ENCODE measurements around the gene NTF3. TPM values are rescaled to one million over a fixed set of nuclear protein-coding genes. Genes with fewer than 3 reads are reported as not detected.
"Not testable (repeated sequence)": the region's sequence is repeated elsewhere in the genome, so short reads cannot be mapped to it uniquely, and the experiment has no call there.

NTF3 gene
- total RNA-seq, 1 experiment from 2014 or later, result not detected

- no peak for TF ChIP-seq EZH2 (IDR thresholded peaks at IDR 0.05)
- no peak for TF ChIP-seq EGR1 (IDR thresholded peaks at IDR 0.05; ENCODE audit: low read depth)
Measured at GRCh38 chr12:5534426-5535199, 102.7 kb downstream of the NTF3 start (continued).

GRCh38 chr12:5535541-5535940, 103.6 kb downstream of the NTF3 start:
- intact Hi-C loops (cut with micrococcal nuclease), result no loop called here
- Histone ChIP-seq H3K27me3 (ENCODE audit: insufficient read depth, low read length) (peaks cover 38% of the 10 kb centered on the region), H3K4me3 (replicated peaks in 1 of 2; ENCODE audit: low read depth in 1 of 2, low read length in 2 of 2) (no peak overlapping the region), H4K20me1 (ENCODE audit: insufficient read depth) (no peaks in the 10 kb centered on the region), H3K36me3 (ENCODE audit: control insufficient read depth in 1 of 2, insufficient read depth in 2 of 2, low read length in 2 of 2) (no peaks in the 10 kb centered on the region), H2AFZ (ENCODE audit: low read depth, low read length, poor library complexity, severe bottlenecking) (no peak overlapping the region), H3K4me1 (ENCODE audit: control insufficient read depth in 1 of 2, insufficient read depth in 2 of 2, low read length in 2 of 2) (no peaks in the 10 kb centered on the region), H3K9me2 (ENCODE audit: insufficient read depth) (no peaks in the 10 kb centered on the region), H3K79me2 (ENCODE audit: insufficient read depth, low read length) (no peaks in the 10 kb centered on the region), H3K4me2 (ENCODE audit: low read length) (no peak overlapping the region), H3K9me3 (ENCODE audit: control insufficient read depth in 1 of 2, insufficient read depth in 1 of 2, low read depth in 1 of 2, low read length in 2 of 2) (no peaks in the 10 kb centered on the region), H3K9ac (ENCODE audit: low read length) (no peak overlapping the region), H3K27ac (ENCODE audit: low read depth, low read length) (no peak overlapping the region)
- ChIA-PET RAD21 (ENCODE audit: low non-redundant PET in 1 of 2, low total read pairs in 2 of 2, uncharacterized antibody in 2 of 2, unreplicated experiment in 2 of 2) (no interaction called here), CTCF (no interaction called here), POLR2A (no interaction called here)
- ATAC-seq, result no peak
- DNase-seq (ENCODE audit: low read depth, low spot score), result no peak
- TF ChIP-seq SIN3A (IDR thresholded peaks at IDR 0.05; ENCODE audit: low read depth) (no peak), FOSL1 (IDR thresholded peaks at IDR 0.05; ENCODE audit: low read depth) (no peak), SRF (IDR thresholded peaks at IDR 0.05; ENCODE audit: low read depth) (no peak), JUND (IDR thresholded peaks at IDR 0.05) (no peak), EZH2phosphoT487 (IDR thresholded peaks at IDR 0.05; ENCODE audit: borderline replicate concordance) (no peak), POLR2AphosphoS5 (IDR thresholded peaks at IDR 0.05; ENCODE audit: low read depth, low read length) (no peak), RAD21 (IDR thresholded peaks at IDR 0.05; ENCODE audit: low read depth) (no peak), ZFX (IDR thresholded peaks at IDR 0.05) (no peak), EZH2 (IDR thresholded peaks at IDR 0.05) (no peak), MAX (IDR thresholded peaks at IDR 0.05) (no peak), TCF7L2 (IDR thresholded peaks at IDR 0.05; ENCODE audit: borderline replicate concordance, extremely low read depth, insufficient read depth, insufficient read length) (no peak), ATF3 (IDR thresholded peaks at IDR 0.05) (no peak), ZNF274 (IDR thresholded peaks at IDR 0.05; ENCODE audit: low read depth, low read length) (no peak), CEBPB (IDR thresholded peaks at IDR 0.05; ENCODE audit: low read depth) (no peak), ELF1 (IDR thresholded peaks at IDR 0.05; ENCODE audit: borderline replicate concordance, low read depth) (no peak)
- BruUV-seq (replicated peaks), result no TSS peak

GRCh38 chr12:5537026-5537615, 105.2 kb downstream of the NTF3 start:
- H4K20me1 ChIP-seq (ENCODE audit: insufficient read depth); H3K4me1 ChIP-seq (ENCODE audit: control insufficient read depth in 1 of 2, insufficient read depth in 2 of 2, low read length in 2 of 2); H3K36me3 ChIP-seq (ENCODE audit: control insufficient read depth in 1 of 2, insufficient read depth in 2 of 2, low read length in 2 of 2); H3K4me2 ChIP-seq (ENCODE audit: low read length); H3K27ac ChIP-seq (ENCODE audit: low read depth, low read length); H3K9ac ChIP-seq (ENCODE audit: low read length); RAD21 ChIA-PET (ENCODE audit: low non-redundant PET in 1 of 2, low total read pairs in 2 of 2, uncharacterized antibody in 2 of 2, unreplicated experiment in 2 of 2); H2AFZ ChIP-seq (ENCODE audit: low read depth, low read length, poor library complexity, severe bottlenecking); CTCF ChIA-PET; H3K79me2 ChIP-seq (ENCODE audit: insufficient read depth, low read length); H3K9me3 ChIP-seq (ENCODE audit: control insufficient read depth in 1 of 2, insufficient read depth in 1 of 2, low read depth in 1 of 2, low read length in 2 of 2); H3K9me2 ChIP-seq (ENCODE audit: insufficient read depth); DNase-seq (ENCODE audit: low read depth, low spot score); H3K4me3 ChIP-seq (replicated peaks in 1 of 2; ENCODE audit: low read depth in 1 of 2, low read length in 2 of 2); BruUV-seq (replicated peaks); ATAC-seq; intact Hi-C loops (cut with micrococcal nuclease); POLR2A ChIA-PET: not testable (repeated sequence)
- peaks cover 26% of the 10 kb centered on the region; the same call in 1 of the 2 replicates for H3K27me3 ChIP-seq (ENCODE audit: insufficient read depth, low read length)
